K562 (cell line): ENCODE results near the gene FCHO1.
A peak's percentile ranks its signal among the peaks of the same experiment; 100 is the strongest.

Source experiments
- CBX5 ChIP-seq: IDR thresholded peaks from 2 replicates; pipeline ENCODE4 v1.6.1; 2014; ENCODE audit warnings: low read depth, borderline replicate concordance
- CREB3 ChIP-seq: fragments of 450-650 bp; conservative IDR thresholded peaks from 2 replicates; pipeline ENCODE4 v1.6.1; 2016; ENCODE audit warnings: missing genetic modification characterization, low read depth, mild to moderate bottlenecking, missing compliant biosample characterization, moderate library complexity
- CTCF ChIP-seq, 3 experiments: IDR thresholded peaks in 2 of 3; conservative IDR thresholded peaks in 1 of 3; 2 replicates each; pipeline ENCODE4 v1.5.1; 2011 to 2012; ENCODE audit warnings: low read length in 3 of 3, mild to moderate bottlenecking in 3 of 3, control low read depth in 2 of 3, improper control_type of control experiment in 1 of 3, inconsistent platforms in 1 of 3, low read depth in 1 of 3, mixed read lengths in 1 of 3, moderate library complexity in 1 of 3; ENCODE audit not compliant: insufficient read depth in 2 of 3
- DNMT1 ChIP-seq: fragments of 450-650 bp; IDR thresholded peaks from 2 replicates; pipeline ENCODE4 v1.6.1; 2016; ENCODE audit warnings: antibody characterized with exemption, mild to moderate bottlenecking
- MEIS2 ChIP-seq: fragments of 450-650 bp; IDR thresholded peaks from 2 replicates; pipeline ENCODE4 v1.6.1; 2014; ENCODE audit warnings: mild to moderate bottlenecking; ENCODE audit not compliant: partially characterized antibody
- NFIX ChIP-seq: fragments of 250-450 bp; sonication (Bioruptor Pico); IDR thresholded peaks from 2 replicates; pipeline ENCODE4 v1.4.0; 2020; ENCODE audit warnings: low read depth, mild to moderate bottlenecking, moderate library complexity
- SMAD1 ChIP-seq: fragments of 150-350 bp; IDR thresholded peaks from 2 replicates; pipeline ENCODE4 v1.6.1; 2014; ENCODE audit warnings: low read length, low read depth; ENCODE audit not compliant: partially characterized antibody
- SP1 ChIP-seq: sonication (generic); formaldehyde crosslinking; IDR thresholded peaks from 2 replicates; pipeline ENCODE4 v1.8.1; 2022; ENCODE audit warnings: mild to moderate bottlenecking, missing genetic modification reagents
- XRCC3 ChIP-seq: fragments of 450-650 bp; IDR thresholded peaks from 2 replicates; pipeline ENCODE4 v1.6.1; 2017; ENCODE audit warnings: mild to moderate bottlenecking, moderate library complexity
- ZNF408 ChIP-seq: fragments of 250-450 bp; sonication (Bioruptor Pico); IDR thresholded peaks from 2 replicates; pipeline ENCODE4 v1.4.0; 2020; ENCODE audit warnings: low read depth, mild to moderate bottlenecking, moderate library complexity

- TF ChIP-seq CTCF (IDR thresholded peaks at IDR 0.05 in 2 of 3, conservative IDR thresholded peaks at IDR 0.05 in 1 of 3; ENCODE audit: insufficient read depth in 2 of 3, low read depth in 1 of 3, low read length in 3 of 3) (no peak), SP1 (CRISPR knock-in tag) (peak; percentile 76), SMAD1 (no peak), MEIS2 (no peak), XRCC3 (no peak), ZNF408 (CRISPR knock-in tag) (no peak), CREB3 (no peak), DNMT1 (no peak), NFIX (CRISPR knock-in tag) (no peak), CBX5 (no peak)
Observed at GRCh38 chr19:17762505-17763229, 11.4 kb downstream of the FCHO1 start.
